ENCODE measurements around the gene STK32B.

DNA sequence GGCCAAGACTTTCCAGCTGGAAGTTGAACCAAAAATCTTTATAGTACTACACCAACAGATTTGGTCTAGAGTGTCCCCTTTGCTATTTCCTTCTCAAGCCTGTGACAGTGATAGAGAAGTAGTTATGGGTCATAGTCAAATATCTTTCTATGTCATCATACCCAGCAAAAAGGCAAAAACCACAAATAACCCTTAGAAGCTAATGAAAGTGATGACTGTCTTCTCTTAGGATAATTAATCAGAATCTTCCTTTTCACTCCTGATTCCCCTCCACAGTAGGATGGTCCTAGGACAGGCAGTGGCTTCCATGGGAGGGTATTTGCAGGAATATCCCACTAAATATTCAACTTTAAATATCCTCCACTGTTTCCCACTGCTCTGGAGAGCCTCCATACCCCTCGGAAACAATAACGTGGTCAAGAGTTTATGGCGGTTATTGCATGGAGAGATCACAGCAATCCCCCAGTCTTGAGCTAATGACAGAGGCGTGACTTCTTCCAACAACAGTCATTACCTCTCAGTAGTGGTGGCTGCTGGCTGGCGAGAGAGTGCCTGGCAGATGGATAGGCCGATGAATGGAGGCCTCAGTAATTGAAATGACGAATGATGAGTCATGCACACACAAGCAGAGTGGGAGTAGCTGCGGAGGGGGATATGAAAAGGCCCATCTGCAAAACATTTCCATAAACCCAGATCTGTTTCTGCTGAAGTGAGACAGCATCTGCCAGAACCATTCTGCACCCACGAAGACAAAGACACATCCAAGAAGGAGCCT lies 154.9 kb downstream of the STK32B start:
- TF ChIP-seq, protein P1, sequence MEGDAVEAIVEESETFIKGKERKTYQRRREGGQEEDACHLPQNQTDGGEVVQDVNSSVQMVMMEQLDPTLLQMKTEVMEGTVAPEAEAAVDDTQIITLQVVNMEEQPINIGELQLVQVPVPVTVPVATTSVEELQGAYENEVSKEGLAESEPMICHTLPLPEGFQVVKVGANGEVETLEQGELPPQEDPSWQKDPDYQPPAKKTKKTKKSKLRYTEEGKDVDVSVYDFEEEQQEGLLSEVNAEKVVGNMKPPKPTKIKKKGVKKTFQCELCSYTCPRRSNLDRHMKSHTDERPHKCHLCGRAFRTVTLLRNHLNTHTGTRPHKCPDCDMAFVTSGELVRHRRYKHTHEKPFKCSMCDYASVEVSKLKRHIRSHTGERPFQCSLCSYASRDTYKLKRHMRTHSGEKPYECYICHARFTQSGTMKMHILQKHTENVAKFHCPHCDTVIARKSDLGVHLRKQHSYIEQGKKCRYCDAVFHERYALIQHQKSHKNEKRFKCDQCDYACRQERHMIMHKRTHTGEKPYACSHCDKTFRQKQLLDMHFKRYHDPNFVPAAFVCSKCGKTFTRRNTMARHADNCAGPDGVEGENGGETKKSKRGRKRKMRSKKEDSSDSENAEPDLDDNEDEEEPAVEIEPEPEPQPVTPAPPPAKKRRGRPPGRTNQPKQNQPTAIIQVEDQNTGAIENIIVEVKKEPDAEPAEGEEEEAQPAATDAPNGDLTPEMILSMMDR (conservative IDR thresholded peaks at IDR 0.05; ENCODE audit: low read depth, low read length) = no peak
- TF ChIP-seq EZH2 (IDR thresholded peaks at IDR 0.05; ENCODE audit: low read length, unreplicated experiment) = no peak
- TF ChIP-seq EZH2phosphoT487 (IDR thresholded peaks at IDR 0.05; ENCODE audit: borderline replicate concordance, low read length) = no peak
